AG10803 (cell line): ENCODE results near the gene LSM10.

ENCODE experiments used
- DNase-seq: peaks from one replicate; pipeline ENCODE4 v3.0.0; 2010; ENCODE audit warnings: low read depth
- H3K4me3 ChIP-seq: 2 replicates; pipeline ENCODE4 v1.5.1; 2011; ENCODE audit warnings: mild to moderate bottlenecking, low read length, control low read depth
- TF ChIP-seq, protein P1 (sequence below): conservative IDR thresholded peaks from 2 replicates; pipeline ENCODE4 v1.5.1; 2011; ENCODE audit warnings: mild to moderate bottlenecking, low read length, control low read depth, inconsistent platforms

Gene LSM10

DNA sequence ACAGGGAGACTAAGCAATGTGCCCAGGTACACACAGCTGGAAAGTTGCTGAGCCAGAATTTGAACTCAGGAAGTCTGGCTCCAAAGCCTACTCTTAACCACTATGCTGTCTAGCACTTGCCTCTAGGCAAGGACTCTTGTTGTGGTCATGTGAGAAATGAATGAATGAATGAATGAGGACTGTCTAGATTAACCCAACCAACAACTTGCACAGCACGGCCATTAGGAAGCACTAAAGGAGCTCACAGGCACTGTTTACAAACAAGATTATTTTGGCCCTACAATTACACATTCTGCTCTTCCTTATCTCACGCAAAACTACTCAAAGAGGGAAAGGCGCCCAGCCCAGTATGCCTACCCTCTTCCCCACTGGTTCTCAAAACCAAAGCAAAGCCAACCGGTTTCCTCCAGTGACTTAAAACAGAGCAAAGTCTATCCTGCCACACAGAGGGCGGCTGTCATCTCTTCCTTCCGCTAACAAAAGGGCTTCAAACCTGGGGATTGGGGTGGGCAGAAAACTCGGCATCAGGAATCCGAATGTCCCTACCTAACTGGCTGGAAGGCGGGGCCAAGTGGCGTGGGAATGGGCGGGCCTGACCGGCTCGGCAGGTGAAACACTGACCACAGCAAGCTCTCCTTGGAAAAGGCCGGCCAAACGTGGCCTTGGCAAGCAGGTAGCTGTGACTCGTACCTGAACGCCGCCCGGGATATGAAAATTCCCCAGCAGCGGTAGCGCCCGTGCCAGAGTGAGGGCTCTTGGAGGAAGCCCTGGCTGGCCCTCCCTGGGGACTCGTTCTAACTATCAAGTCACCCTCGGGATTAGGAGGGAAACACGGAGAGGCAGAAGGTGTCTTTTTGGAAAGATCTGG is 12.9 kb downstream of the LSM10 start:
- TF ChIP-seq, protein P1, sequence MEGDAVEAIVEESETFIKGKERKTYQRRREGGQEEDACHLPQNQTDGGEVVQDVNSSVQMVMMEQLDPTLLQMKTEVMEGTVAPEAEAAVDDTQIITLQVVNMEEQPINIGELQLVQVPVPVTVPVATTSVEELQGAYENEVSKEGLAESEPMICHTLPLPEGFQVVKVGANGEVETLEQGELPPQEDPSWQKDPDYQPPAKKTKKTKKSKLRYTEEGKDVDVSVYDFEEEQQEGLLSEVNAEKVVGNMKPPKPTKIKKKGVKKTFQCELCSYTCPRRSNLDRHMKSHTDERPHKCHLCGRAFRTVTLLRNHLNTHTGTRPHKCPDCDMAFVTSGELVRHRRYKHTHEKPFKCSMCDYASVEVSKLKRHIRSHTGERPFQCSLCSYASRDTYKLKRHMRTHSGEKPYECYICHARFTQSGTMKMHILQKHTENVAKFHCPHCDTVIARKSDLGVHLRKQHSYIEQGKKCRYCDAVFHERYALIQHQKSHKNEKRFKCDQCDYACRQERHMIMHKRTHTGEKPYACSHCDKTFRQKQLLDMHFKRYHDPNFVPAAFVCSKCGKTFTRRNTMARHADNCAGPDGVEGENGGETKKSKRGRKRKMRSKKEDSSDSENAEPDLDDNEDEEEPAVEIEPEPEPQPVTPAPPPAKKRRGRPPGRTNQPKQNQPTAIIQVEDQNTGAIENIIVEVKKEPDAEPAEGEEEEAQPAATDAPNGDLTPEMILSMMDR, result no peak
- H3K4me3 ChIP-seq, result peak overlapping the region; percentile 75
- DNase-seq, result peak; percentile 12

DNA sequence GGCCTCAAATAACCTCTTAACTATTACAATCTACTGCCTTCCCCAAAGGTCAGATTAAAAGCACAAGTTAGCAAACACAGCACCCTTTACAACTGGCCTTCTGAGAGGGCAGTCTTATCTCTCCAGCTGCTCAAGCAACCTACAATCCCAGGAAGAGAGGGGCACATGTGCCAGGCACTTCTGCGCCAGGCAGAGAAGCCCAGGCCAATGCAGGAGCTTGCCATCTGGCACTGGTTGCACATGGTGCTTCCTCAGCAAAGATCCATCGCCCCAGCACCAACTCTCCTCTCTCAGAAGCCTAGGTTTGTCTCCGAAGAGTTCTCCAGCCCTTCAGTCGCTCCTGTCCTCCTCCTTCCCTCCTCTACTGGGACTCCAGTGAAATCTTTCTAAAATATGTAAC is 14.5 kb downstream of the LSM10 start:
- no peak overlapping the region; the same call in 1 of the 2 replicates for H3K4me3 ChIP-seq
- DNase-seq, result no peak
- TF ChIP-seq, protein P1, result no peak

DNA sequence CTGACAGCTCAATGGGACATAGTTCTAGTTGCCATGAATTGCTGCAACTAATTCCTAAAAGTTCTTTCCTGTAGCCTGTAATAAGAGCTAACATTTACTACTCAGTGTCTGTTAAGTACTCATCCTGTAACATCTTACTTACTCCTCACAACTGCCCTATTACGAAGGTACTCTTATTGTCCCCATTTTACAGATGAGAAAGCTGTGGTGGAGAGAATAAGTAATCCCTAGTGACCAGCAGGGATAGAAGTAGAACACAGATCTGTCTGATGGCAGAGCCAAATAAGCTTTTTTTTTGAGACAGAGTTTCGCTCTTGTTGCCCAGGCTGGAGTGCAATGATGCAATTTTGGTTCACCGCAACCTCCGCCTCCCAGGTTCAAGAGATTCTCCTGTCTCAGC is 15.0 kb downstream of the LSM10 start:
- no peak for DNase-seq
- no peak overlapping the region for H3K4me3 ChIP-seq
- TF ChIP-seq, protein P1, result no peak

DNA sequence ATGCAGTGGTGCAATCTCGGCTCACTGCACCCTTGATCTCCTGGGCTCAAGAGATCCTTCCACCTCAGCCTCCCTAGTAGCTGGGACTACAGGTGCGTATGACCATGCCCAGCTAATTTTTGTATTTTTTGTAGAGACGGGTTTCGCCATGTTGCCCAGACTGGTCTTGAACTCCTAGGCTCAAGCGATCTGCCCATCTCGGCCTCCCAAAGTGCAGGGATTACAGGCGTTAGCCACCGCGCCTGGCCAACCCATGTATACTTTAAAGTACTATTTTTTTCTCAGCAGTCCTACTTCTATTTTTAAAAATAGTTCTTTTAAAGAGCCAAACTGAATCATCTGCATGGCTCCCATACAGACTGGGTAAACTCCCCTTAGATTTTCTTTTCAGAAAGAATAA is 15.5 kb downstream of the LSM10 start:
- no peak for DNase-seq
- TF ChIP-seq, protein P1, result no peak
- H3K4me3 ChIP-seq, result no peak overlapping the region

DNA sequence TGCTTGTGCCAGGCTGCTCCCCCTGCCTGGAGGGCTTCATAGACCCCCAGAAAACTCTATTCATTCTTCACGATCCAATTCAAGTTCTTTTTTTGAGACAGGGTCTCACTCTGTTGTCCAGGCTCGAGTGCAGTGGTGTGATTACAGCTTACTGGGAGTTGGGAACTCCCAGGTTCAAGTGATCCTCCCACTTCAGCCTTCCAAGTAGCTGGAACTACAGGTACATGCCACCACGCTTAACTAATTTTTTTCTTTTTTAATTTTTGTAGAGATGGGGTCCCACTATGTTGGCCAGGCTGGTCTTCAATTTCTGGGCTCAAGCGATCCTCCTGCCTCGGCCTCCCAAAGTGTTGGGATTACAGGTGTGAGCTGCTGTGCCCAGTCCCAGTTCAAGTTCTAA is 16.3 kb downstream of the LSM10 start:
- TF ChIP-seq, protein P1, result no peak
- no peak overlapping the region for H3K4me3 ChIP-seq
- no peak for DNase-seq

DNA sequence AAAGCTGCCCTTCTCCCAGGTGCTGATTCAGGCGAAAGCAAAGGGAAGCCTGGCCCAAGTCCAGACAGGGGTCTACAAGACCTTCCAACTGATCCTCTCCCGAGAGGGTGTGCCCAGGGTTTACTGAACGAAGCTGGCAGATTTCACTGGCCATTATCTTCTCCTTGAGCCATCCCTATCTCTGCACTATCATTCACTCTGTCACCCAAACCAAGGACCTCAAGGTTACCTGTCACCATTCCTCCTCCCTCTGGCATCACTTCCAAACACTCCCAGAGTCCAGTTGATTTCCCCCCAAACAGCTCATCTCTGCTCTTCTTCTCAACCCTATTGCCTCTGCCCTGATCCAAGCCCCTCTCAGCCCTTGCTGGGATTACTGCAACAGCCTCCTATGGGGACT is 16.9 kb downstream of the LSM10 start:
- TF ChIP-seq, protein P1, result no peak
- H3K4me3 ChIP-seq, result no peak overlapping the region
- DNase-seq, result no peak

DNA sequence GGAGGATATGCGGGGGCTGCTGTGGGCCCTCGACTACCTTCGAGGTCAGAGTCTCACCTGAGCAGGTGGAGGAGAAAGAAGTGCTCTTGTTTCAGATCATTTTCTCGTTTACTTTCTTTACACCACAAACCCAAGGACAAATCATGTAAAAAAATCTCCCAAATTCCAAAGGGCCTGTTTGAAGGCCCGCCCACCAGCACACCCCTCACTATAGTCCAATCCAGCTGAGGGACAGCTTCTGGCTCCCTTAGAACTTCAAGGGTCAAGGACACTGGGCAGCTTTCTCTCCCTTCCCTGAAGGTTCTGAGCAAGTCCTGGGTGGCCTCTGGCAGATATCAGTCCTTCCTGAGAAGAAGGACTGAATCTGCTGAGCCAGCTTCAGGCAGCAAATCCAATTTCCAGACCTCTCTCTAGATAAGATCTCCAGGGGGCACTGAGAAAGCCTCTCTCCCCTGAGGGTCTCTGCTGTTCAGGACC is 17.5 kb downstream of the LSM10 start:
- DNase-seq, result no peak
- no peak overlapping the region for H3K4me3 ChIP-seq
- TF ChIP-seq, protein P1, result no peak
